HepG2 (cell line): ENCODE data around the gene DLX1. TPM values are rescaled to one million over a fixed set of nuclear protein-coding genes. Genes with fewer than 3 reads are reported as not detected.

Source experiments
- FOXM1 ChIP-seq: sonication (generic); formaldehyde crosslinking; IDR thresholded peaks from 2 replicates; pipeline ENCODE4 v1.5.0; 2020; ENCODE audit warnings: missing genetic modification reagents
- GTF3A ChIP-seq: sonication (generic); formaldehyde crosslinking; conservative IDR thresholded peaks from 2 replicates; pipeline ENCODE4 v1.4.0; 2020; ENCODE audit warnings: mild to moderate bottlenecking, missing genetic modification reagents
- HNF1B ChIP-seq: sonication (generic); formaldehyde crosslinking; IDR thresholded peaks from 2 replicates; pipeline ENCODE4 v1.5.1; 2020; ENCODE audit warnings: mild to moderate bottlenecking, moderate library complexity, missing genetic modification reagents
- TIGD3 ChIP-seq: sonication (generic); formaldehyde crosslinking; IDR thresholded peaks from 2 replicates; pipeline ENCODE4 v1.5.1; 2020; ENCODE audit warnings: mild to moderate bottlenecking, missing genetic modification reagents, borderline replicate concordance
- ZBTB1 ChIP-seq: sonication (generic); formaldehyde crosslinking; IDR thresholded peaks from 2 replicates; pipeline ENCODE4 v1.4.0; 2020; ENCODE audit warnings: missing genetic modification reagents, borderline replicate concordance
- ZNF20 ChIP-seq: sonication (generic); formaldehyde crosslinking; IDR thresholded peaks from 2 replicates; pipeline ENCODE4 v1.4.0; 2020; ENCODE audit warnings: mild to moderate bottlenecking, moderate library complexity, missing genetic modification reagents
- ZNF263 ChIP-seq: sonication (generic); formaldehyde crosslinking; IDR thresholded peaks from 2 replicates; pipeline ENCODE4 v1.4.0; 2020; ENCODE audit warnings: missing genetic modification reagents
- ZNF543 ChIP-seq: sonication (generic); formaldehyde crosslinking; IDR thresholded peaks from 2 replicates; pipeline ENCODE4 v1.4.0; 2020; ENCODE audit warnings: mild to moderate bottlenecking, missing genetic modification reagents
- ZNF549 ChIP-seq: sonication (generic); formaldehyde crosslinking; IDR thresholded peaks from 2 replicates; pipeline ENCODE4 v1.5.0; 2020; ENCODE audit warnings: missing genetic modification reagents
- ZNF709 ChIP-seq: sonication (generic); formaldehyde crosslinking; IDR thresholded peaks from 2 replicates; pipeline ENCODE4 v1.5.0; 2020; ENCODE audit warnings: mild to moderate bottlenecking, missing genetic modification reagents
- ZNF839 ChIP-seq: sonication (generic); formaldehyde crosslinking; IDR thresholded peaks from 2 replicates; pipeline ENCODE4 v1.4.0; 2020; ENCODE audit warnings: missing genetic modification reagents, mild to moderate bottlenecking, borderline replicate concordance
- ZSCAN31 ChIP-seq: sonication (generic); formaldehyde crosslinking; IDR thresholded peaks from 2 replicates; pipeline ENCODE4 v1.5.0; 2020; ENCODE audit warnings: low read depth, mild to moderate bottlenecking, missing genetic modification reagents
- polyA plus RNA-seq, 8 experiments: library from polyadenylated mRNA; depleted of rRNA in 3 of 8; stranded (reverse) in 7 of 8; unstranded in 1 of 8; fragments of >200 nt; fragmentation: Illumina TruSeq in 4 of 8; extraction: Trizol in 4 of 8; gene quantifications; 2 replicates each; pipeline versions ENCODE4 v1.2.1 to v1.2.3, GENCODE V29; 2011 to 2016; ENCODE audit warnings: low read depth in 4 of 8, missing spikeins in 1 of 8, mixed read lengths in 1 of 8; ENCODE audit not compliant: insufficient read depth in 1 of 8
- total RNA-seq, 5 experiments: library from RNA; depleted of rRNA; stranded (reverse); fragments of >200 nt; fragmentation: Illumina TruSeq; extraction: Trizol; gene quantifications; 2 replicates each; pipeline ENCODE4 v1.2.3, GENCODE V29; 2016; ENCODE audit warnings: low read depth in 1 of 5
- TF ChIP-seq, protein P1 (sequence below), 2 experiments: fragments of 450-650 bp in 1 of 2; sonication (generic) in 1 of 2; formaldehyde crosslinking in 1 of 2; IDR thresholded peaks; 2 replicates each; pipeline versions ENCODE4 v1.6.1 to v1.8.0; 2016 to 2022; ENCODE audit warnings: antibody characterized with exemption in 1 of 2, mild to moderate bottlenecking in 1 of 2, missing genetic modification reagents in 1 of 2
- TF ChIP-seq, protein P2 (sequence below): IDR thresholded peaks from 2 replicates; pipeline ENCODE4 v1.6.1; 2016; ENCODE audit warnings: missing compliant biosample characterization, missing genetic modification reagents, borderline replicate concordance

DLX1 gene
- total and polyA plus RNA-seq, 2 of the 13 experiments (the other 11 are each of a cell fraction or from before 2014, with no cell fraction given), result 0.18 to 0.86 TPM

- TF ChIP-seq, protein P1, sequence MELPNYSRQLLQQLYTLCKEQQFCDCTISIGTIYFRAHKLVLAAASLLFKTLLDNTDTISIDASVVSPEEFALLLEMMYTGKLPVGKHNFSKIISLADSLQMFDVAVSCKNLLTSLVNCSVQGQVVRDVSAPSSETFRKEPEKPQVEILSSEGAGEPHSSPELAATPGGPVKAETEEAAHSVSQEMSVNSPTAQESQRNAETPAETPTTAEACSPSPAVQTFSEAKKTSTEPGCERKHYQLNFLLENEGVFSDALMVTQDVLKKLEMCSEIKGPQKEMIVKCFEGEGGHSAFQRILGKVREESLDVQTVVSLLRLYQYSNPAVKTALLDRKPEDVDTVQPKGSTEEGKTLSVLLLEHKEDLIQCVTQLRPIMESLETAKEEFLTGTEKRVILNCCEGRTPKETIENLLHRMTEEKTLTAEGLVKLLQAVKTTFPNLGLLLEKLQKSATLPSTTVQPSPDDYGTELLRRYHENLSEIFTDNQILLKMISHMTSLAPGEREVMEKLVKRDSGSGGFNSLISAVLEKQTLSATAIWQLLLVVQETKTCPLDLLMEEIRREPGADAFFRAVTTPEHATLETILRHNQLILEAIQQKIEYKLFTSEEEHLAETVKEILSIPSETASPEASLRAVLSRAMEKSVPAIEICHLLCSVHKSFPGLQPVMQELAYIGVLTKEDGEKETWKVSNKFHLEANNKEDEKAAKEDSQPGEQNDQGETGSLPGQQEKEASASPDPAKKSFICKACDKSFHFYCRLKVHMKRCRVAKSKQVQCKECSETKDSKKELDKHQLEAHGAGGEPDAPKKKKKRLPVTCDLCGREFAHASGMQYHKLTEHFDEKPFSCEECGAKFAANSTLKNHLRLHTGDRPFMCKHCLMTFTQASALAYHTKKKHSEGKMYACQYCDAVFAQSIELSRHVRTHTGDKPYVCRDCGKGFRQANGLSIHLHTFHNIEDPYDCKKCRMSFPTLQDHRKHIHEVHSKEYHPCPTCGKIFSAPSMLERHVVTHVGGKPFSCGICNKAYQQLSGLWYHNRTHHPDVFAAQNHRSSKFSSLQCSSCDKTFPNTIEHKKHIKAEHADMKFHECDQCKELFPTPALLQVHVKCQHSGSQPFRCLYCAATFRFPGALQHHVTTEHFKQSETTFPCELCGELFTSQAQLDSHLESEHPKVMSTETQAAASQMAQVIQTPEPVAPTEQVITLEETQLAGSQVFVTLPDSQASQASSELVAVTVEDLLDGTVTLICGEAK (IDR thresholded peaks at IDR 0.05), result no peak
- TF ChIP-seq, protein P1 (CRISPR knock-in tag; IDR thresholded peaks at IDR 0.05), result 0 out of 2 replicates have a peak, but pooled peaks have one; percentile 25
- TF ChIP-seq ZNF549 (no peak), HNF1B (CRISPR knock-in tag) (peak; percentile 44; the same call in 1 of the 2 replicates), ZNF709 (CRISPR knock-in tag) (no peak), ZBTB1 (CRISPR knock-in tag) (no peak), ZNF543 (no peak), ZNF20 (no peak), ZNF839 (CRISPR knock-in tag) (no peak), ZSCAN31 (CRISPR knock-in tag) (no peak; the same call in 1 of the 2 replicates), GTF3A (CRISPR knock-in tag) (no peak), FOXM1 (CRISPR knock-in tag) (no peak), ZNF263 (CRISPR knock-in tag) (no peak), TIGD3 (CRISPR knock-in tag) (no peak)
- TF ChIP-seq, protein P2, sequence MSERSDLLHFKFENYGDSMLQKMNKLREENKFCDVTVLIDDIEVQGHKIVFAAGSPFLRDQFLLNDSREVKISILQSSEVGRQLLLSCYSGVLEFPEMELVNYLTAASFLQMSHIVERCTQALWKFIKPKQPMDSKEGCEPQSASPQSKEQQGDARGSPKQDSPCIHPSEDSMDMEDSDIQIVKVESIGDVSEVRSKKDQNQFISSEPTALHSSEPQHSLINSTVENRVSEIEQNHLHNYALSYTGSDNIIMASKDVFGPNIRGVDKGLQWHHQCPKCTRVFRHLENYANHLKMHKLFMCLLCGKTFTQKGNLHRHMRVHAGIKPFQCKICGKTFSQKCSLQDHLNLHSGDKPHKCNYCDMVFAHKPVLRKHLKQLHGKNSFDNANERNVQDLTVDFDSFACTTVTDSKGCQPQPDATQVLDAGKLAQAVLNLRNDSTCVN (CRISPR knock-in tag), result no peak
These were observed 2.2 kb upstream of the DLX1 start (continued) for GRCh38 chr2:172082944-172083627.
